Subcutaneous adipose tissue (tissue), 4 donors: Measurements from ENCODE around the gene UTS2B. TPM values are rescaled to one million over a fixed set of nuclear protein-coding genes. Genes with fewer than 3 reads are reported as not detected.

Source experiments
- total RNA-seq, 4 donors: library from RNA; depleted of rRNA; stranded (reverse); fragments of >200 nt; gene quantifications; one replicate each; pipeline ENCODE4 v1.1.0, GENCODE V29; 2016
- TF ChIP-seq, protein P1 (sequence below): fragments of 450-650 bp; IDR thresholded peaks from one replicate; pipeline ENCODE4 v1.5.1; 2016; ENCODE audit warnings: low read depth, mild to moderate bottlenecking, control low read depth, antibody characterized with exemption, moderate library complexity

Gene UTS2B
- total RNA-seq, 4 donors from 2014 or later: 0.82 to 2.0 (median 1.1) TPM

- TF ChIP-seq, protein P1, sequence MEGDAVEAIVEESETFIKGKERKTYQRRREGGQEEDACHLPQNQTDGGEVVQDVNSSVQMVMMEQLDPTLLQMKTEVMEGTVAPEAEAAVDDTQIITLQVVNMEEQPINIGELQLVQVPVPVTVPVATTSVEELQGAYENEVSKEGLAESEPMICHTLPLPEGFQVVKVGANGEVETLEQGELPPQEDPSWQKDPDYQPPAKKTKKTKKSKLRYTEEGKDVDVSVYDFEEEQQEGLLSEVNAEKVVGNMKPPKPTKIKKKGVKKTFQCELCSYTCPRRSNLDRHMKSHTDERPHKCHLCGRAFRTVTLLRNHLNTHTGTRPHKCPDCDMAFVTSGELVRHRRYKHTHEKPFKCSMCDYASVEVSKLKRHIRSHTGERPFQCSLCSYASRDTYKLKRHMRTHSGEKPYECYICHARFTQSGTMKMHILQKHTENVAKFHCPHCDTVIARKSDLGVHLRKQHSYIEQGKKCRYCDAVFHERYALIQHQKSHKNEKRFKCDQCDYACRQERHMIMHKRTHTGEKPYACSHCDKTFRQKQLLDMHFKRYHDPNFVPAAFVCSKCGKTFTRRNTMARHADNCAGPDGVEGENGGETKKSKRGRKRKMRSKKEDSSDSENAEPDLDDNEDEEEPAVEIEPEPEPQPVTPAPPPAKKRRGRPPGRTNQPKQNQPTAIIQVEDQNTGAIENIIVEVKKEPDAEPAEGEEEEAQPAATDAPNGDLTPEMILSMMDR: no peak
Measured at GRCh38 chr3:191306428-191306827, 23.9 kb downstream of the UTS2B start.

DNA sequence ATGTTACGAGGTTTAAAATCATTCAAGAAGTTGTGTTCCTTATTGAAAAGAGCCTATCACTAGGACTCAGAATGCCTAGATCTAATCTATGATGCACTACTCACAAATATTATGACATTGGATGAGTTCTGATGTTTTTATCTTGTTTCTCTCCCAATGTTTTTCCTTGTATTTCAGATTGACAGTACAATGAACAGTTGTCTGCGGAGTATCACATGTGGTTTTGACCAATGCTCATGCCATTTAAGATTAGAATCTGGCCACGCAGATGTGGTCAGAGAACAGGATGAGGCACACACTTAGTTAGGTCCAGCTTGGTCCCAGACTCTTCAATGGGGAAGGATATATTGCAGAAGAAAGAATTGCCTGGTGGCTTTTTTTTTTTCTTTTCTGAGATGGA is 26.7 kb downstream of the UTS2B start:
- TF ChIP-seq, protein P1: no peak

DNA sequence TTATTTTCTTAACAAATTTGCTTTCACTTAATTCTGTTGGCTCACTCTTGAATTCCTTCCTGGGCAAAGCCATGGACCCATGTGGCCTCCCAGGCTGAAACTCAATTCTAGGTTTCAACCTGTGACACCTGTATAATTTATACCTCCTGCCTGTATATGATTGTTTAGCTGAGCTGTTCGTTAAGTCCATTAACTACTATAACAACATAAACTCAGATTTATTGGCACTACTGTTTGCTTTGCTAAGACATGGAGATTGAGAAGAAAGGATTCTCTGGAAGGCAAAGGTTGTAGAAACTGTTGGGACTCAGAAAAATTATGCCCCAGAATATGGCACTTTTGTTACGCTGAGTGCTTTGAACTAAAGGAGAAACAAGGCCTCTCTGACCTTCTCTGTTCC is 27.9 kb downstream of the UTS2B start:
- TF ChIP-seq, protein P1: no peak

- TF ChIP-seq, protein P1: no peak
Measured at GRCh38 chr3:191301782-191302411, 28.4 kb downstream of the UTS2B start.

DNA sequence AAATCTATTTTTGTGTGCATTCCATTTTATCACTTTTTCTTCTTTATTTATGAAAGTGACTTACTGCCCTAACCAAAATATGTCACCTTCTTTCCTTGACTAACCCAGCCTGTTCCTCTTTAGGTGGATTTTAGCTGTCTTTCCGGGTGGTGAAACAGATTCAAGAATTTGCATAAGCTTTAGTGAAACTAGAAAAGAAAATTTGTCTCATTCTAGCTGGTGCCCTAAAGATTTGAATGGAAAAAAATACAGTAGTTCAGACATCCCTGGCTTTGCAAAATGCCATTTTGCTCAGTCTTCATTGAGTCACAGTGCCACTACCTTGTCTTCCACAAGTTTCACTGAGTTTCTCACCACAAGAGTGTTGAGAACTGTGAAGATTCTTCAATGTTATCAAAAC is 29.3 kb downstream of the UTS2B start:
- TF ChIP-seq, protein P1: no peak

- TF ChIP-seq, protein P1: no peak
Measured at GRCh38 chr3:191300422-191300821, 29.9 kb downstream of the UTS2B start.

DNA sequence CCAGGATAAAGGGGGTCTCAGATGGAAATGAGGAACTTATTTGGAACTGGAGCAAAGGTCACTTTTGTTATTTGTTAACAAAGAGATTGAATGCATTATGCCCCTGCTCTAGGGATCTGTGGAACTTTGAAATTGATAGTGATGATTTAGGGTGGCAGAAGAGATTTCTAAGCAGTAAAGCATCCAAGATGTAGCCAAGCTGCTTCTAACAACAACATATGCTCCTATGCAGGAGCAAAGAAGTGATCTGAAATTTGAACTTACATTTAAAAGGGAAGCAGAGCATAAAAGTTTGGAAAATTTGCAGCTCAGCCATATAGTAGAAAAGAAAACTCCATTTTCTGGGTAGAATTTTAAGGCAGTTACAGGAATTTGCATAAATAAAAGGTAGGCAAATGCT is 31.5 kb downstream of the UTS2B start:
- TF ChIP-seq, protein P1: no peak
